HG02642 (cell line): Measurements from ENCODE around the gene PCSK6.
"Not testable (repeated sequence)": the region's sequence is repeated elsewhere in the genome, so short reads cannot be mapped to it uniquely, and the experiment has no call there.

ENCODE experiments used
- ATAC-seq: cut with Tn5 transposase; IDR thresholded peaks from one replicate; pipeline ENCODE4 v1.9.1; 2021; ENCODE audit warnings: mild to moderate bottlenecking; ENCODE audit not compliant: unreplicated experiment, poor library complexity

PCSK6 gene

GRCh38 chr15:101466188-101466587 lies 23.3 kb downstream of the PCSK6 start:
- no peak for ATAC-seq

GRCh38 chr15:101464999-101465669 lies 24.4 kb downstream of the PCSK6 start:
- ATAC-seq: no peak

GRCh38 chr15:101464256-101464998 lies 25.1 kb downstream of the PCSK6 start:
- no peak for ATAC-seq

- ATAC-seq: not testable (repeated sequence)
These were observed 25.8 kb downstream of the PCSK6 start for GRCh38 chr15:101463696-101464095.

GRCh38 chr15:101463270-101463669 lies 26.2 kb downstream of the PCSK6 start:
- no peak for ATAC-seq

- no peak for ATAC-seq
These were observed 28.4 kb downstream of the PCSK6 start for GRCh38 chr15:101461097-101461496.

- no peak for ATAC-seq
These were observed 29.8 kb downstream of the PCSK6 start for GRCh38 chr15:101459579-101460300.

- ATAC-seq: no peak
These were observed 30.5 kb downstream of the PCSK6 start for GRCh38 chr15:101458908-101459578.

- ATAC-seq: no peak
These were observed 31.2 kb downstream of the PCSK6 start for GRCh38 chr15:101458158-101458900.

- no peak for ATAC-seq
These were observed 31.8 kb downstream of the PCSK6 start for GRCh38 chr15:101457696-101458095.

GRCh38 chr15:101456057-101456739 lies 33.3 kb downstream of the PCSK6 start:
- ATAC-seq: no peak

GRCh38 chr15:101455291-101456025 lies 34.0 kb downstream of the PCSK6 start:
- ATAC-seq: no peak

- not testable (repeated sequence) for ATAC-seq
These were observed 34.7 kb downstream of the PCSK6 start for GRCh38 chr15:101454781-101455180.

GRCh38 chr15:101454365-101454764 lies 35.1 kb downstream of the PCSK6 start:
- ATAC-seq: no peak

- no peak for ATAC-seq
These were observed 36.1 kb downstream of the PCSK6 start for GRCh38 chr15:101453123-101454120.

- no peak for ATAC-seq
These were observed 36.9 kb downstream of the PCSK6 start for GRCh38 chr15:101452572-101452971.

- ATAC-seq: no peak
These were observed 37.7 kb downstream of the PCSK6 start for GRCh38 chr15:101451846-101452245.
